Hindlimb muscle (tissue), 1 donor: ENCODE data around the gene OR4K5. TPM values are rescaled to one million over a fixed set of nuclear protein-coding genes. Genes with fewer than 3 reads are reported as not detected.
"Not testable (repeated sequence)": the region's sequence is repeated elsewhere in the genome, so short reads cannot be mapped to it uniquely, and the experiment has no call there.

ENCODE experiments used
- DNase-seq: peaks from one replicate; pipeline ENCODE4 v3.0.0-alpha.2; 2013
- polyA plus RNA-seq: library from polyadenylated mRNA; unstranded; fragments of 120-200 nt; gene quantifications from one replicate; pipeline ENCODE4 v1.2.1, GENCODE V29; 2013; ENCODE audit not compliant: insufficient read length

Gene OR4K5, protein sequence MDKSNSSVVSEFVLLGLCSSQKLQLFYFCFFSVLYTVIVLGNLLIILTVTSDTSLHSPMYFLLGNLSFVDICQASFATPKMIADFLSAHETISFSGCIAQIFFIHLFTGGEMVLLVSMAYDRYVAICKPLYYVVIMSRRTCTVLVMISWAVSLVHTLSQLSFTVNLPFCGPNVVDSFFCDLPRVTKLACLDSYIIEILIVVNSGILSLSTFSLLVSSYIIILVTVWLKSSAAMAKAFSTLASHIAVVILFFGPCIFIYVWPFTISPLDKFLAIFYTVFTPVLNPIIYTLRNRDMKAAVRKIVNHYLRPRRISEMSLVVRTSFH
- not detected for polyA plus RNA-seq

DNA sequence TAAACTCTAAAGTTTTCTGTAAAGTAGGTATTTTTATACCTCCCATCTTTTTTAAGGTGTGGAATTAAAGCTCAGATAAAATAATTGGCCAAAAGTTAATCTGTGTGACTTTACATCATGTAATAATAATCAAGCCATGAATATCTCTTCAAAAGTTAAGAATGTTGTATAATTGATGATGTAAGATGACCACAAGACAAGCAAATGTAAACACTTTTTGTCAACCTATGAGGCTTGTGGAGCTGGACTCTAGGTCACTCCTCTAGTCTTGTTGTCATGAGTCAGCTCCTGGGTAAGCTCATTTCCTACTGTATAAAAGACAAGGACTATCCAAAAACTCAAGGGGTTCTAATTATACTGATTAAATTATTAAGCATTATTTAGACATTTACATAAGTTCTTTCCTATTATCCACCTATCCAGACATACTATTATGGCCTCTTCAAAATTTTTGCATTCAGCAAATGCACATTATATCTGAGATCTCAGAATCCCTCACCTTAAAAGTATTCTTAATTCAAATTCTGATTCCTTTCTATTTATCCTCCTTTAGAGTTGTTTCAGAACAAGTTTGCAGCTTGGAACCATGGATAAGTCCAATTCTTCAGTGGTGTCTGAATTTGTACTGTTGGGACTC, at the start of gene OR4K5:
Gene OR4K5 (plus strand): TSS at position 587 of the 637 bp plus-strand sequence. CDS start 0 bp downstream, at position 587.
- no peak for DNase-seq

GRCh38 chr14:19873178-19873577, 47.2 kb upstream of the OR4K5 start:
- no peak for DNase-seq

DNA sequence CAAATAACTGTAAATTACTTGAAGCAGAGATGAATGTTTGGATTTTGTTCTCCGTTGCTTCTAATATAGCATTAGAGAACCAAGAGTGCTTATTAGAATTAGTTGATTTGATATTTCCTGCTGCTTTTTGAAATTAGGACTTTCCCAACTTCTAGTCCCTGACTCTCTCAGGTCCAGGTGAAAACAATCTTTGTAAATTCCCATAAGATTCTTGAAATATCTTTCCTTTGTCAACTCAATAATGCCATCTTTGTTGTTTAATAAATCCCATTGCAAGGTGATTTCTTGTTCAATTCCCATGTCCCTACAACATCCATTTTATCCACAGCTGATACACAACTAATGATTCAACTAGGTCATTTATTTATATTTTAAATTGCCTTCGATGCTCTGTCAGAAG, 45.6 kb upstream of the OR4K5 start, which contains the start of gene OR4K2:
Gene OR4K2 (plus strand): TSS at position 301 of the 400 bp plus-strand sequence. CDS start 1,126 bp downstream, outside the sequence.
- DNase-seq: no peak

DNA sequence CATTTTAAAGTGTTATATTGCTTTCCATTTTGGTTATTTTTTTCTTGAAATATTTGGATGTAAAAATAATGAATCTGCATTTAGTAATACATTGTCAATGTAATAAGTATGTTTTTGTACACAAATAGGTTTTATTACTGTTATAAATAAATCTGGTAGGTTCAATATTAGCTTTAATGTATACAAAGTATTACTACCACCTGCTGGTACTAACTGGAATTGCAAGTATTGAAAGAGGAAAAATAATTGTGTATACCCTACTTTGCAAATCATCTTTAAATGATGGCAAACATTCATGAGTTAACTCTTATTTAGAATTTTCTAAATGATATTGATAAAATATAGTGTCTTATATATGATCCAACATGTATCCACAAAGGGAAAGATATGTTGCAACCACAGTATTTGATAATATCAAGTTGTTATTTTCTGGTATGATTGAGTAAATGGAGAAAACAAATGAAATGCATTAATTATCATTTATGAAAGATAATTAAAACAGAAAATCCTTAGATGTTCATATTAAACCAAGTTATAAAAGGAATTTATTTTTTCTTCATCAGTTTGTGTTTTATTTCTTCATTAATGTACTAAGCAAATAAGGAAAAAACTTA, 42.3 kb upstream of the OR4K5 start:
- no peak for DNase-seq

DNA sequence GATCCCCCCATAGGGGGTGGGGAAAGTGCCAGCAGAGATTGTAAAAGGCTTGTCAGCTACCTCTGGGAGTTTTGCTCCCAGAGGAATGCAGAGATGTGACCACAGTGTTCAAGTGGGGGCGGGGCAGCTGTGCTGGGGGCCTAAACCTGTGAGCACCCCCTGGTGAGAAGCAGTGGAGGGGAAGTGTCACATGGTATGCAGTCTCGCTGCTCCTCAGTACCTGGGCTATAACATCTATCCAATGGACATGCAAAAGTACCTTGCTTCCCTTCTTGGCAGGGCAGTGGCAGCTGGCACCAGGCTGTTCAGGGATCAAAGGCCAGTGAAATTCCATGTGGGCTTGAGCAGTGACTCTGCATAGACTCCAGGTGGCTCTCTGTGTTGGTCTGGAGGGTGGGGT, 25.1 kb upstream of the OR4K5 start:
- no peak for DNase-seq

DNA sequence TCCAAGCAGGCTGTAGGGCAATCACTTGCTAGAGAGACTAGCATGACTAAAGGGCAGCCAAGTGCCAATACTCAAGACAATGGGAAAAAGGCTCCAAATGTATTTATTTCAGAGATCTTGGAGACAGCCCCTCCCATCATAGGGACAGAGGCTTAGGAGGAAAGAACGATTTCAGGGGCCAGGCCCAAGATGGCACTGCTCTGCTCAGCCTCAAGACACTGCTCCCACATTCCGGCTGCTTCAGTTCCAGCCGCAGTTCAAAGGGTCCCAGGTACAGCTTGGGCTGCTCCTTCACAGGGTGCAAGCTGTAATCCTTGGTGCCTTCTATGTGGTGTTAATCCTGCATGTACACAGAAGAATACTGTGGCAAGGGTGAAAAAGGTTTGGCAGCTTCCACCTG, 19.4 kb upstream of the OR4K5 start:
- DNase-seq: no peak

- no peak for DNase-seq
These were observed 18.0 kb upstream of the OR4K5 start for GRCh38 chr14:19902409-19902808.

- DNase-seq: no peak
These were observed 13.7 kb upstream of the OR4K5 start for GRCh38 chr14:19906665-19907064.

GRCh38 chr14:19911114-19911513, 9.3 kb upstream of the OR4K5 start:
- DNase-seq: no peak

- DNase-seq: no peak
These were observed 3.2 kb upstream of the OR4K5 start for GRCh38 chr14:19917243-19917642.

DNA sequence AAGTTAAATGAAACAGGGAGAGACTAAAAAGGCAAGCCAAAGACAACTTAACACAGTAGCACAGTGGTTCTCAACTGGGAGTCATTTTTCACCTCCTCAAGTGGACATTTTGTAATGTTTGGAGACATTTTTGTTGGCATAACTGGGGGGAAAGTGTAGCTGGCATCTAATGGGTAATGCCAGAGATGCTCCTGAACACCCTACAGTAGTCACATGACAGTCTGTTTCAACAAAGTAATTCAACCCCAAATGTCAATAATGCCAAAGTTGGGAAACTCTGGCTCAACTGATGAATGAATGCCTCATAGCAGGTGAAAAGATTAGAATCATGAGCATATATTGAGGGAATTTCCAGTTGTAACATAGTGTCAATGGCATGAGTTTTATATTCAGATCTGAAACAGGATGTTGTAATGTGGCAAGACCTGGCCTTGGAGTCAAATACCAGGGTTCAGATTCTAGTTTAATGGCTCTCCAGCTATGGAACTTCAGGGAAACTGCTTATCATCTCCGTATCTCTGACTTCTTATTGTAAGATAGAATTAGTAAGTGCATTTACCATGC, 2.4 kb upstream of the OR4K5 start:
- DNase-seq: no peak

GRCh38 chr14:19918553-19919264, 1.7 kb upstream of the OR4K5 start:
- DNase-seq: no peak

- DNase-seq: no peak
These were observed 10.2 kb downstream of the OR4K5 start, which contains the start of gene OR4K1 for GRCh38 chr14:19930617-19931016. TSS of gene OR4K1 (plus strand) at chr14:19930917. CDS start at chr14:19935667, 4,750 bp downstream.

DNA sequence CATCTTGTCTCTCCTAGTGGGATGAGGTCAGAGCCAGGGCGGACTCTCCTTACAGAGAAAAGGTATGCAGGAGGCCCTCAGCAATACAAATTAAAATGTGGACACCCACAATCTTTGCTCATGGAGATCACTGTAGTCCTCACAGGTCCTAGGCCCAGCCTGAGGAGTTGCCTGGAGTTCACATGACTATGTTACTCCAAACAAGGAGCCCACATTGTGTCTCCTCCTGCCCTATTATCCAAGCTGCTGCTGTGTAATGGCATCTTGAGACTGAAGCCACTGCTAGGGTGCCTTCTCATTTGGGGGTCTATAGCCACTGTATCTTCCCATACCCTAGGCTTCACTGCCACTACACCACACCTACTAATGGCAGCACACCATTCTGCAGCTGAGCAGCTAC, 21.3 kb downstream of the OR4K5 start:
- DNase-seq: no peak

- no peak for DNase-seq
These were observed 27.1 kb downstream of the OR4K5 start for GRCh38 chr14:19947413-19948090.

GRCh38 chr14:19949218-19949617, 28.8 kb downstream of the OR4K5 start:
- DNase-seq: no peak

DNA sequence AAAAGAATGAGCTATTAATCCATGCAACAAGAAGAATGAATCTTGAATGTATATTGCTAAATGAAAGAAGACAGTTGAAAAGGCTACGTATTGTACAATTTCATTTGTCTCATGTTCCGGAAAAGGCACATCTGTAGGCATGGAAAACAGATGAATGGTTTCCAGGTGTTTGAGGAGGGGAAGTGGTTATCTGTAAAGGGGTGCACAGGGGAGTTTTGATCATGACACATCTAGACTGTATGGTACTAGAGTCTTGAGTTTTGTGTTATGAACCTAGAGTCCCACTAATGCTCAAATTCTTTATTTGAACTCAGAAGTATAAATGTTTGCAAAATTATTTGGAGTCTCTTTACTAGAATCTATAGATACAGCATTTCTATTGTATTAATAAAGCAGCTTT, 49.3 kb downstream of the OR4K5 start:
- DNase-seq: not testable (repeated sequence)
